Measurements from ENCODE around the gene RNASE13.
"Not testable (repeated sequence)": the region's sequence is repeated elsewhere in the genome, so short reads cannot be mapped to it uniquely, and the experiment has no call there.

RNASE13 gene

DNA sequence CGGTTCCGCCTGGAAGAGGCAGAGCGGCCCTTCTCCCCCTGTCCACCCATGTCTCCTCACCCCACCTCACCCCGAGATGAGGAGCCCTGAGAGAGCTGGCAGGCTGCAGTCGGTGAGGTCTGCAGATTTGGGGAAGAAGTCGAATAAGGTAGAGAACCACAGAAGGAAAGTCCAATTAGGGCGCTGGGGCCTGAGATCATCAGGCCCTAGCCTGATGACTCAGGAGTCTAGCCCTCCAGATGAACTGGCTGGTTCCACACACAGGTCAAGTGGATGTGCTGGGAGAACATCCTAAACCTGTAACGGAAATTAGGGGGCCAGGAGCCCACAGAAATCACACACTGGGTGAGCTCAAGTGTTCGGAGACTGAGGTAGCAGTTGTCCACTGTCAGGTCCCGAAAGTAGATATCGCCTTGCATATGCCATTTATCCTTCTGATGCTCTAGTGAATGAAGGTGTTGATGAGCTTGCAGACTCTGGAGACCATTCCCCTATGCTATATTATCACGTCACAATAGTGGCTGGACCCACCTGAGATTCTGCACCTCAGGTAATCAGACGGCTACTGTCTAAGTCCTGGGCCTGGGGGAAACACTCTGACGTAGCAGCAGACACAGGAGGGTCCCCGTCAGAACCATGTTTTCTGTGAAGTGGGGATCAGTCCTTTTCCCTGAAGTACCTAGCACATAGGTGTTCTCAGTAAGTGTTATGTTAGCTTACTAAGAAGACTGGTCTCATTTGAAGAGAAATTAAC lies 45.7 kb downstream of the RNASE13 start:
- DNase-seq (ENCODE audit: low read depth), result no peak

DNA sequence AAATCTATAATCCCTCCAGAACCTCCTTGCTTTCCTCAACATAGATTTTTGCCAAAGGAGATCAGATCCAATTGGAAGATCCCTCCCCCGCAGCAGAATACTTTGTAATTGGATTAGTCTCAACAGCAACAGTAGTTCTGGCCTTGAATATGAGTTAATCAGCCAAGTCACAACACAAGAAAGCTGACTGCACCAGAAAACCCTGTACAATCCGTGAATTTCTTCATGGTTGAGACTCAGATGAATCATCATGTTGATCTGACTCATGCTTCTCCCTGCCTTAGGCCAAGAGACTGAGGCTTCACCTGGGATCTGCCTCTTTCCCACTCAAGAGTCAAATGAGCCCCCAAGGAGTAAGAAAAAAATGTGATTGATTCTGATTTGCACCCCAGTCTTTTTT lies 47.8 kb downstream of the RNASE13 start:
- peak; percentile 96 for DNase-seq (ENCODE audit: low read depth)

DNA sequence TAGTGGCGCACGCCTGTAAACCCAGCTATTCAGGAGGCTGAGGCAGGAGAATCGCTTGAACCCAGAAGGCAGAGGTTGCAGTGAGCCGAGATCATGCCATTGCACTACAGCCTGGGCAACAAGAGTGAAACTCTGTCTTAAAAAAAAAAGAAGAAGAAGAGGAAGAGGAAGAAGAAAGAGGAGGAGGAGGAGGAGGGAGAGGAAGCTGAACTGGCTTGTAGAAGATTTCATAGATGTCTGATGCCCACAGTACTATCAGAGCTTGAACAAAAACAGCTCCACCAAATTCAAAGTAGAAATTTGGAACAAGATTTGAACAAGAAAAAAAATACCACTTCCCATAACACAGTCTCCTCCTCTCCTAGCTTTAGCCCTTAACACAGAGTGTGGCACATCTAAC lies 49.0 kb downstream of the RNASE13 start:
- DNase-seq (ENCODE audit: low read depth), result not testable (repeated sequence)
